Measurements from ENCODE around the gene LMBRD2. TPM values are rescaled to one million over a fixed set of nuclear protein-coding genes. Genes with fewer than 3 reads are reported as not detected.

Gene LMBRD2
- polyA plus RNA-seq, 1 of the 3 experiments (the other 2 are of a cell fraction): 1.6 TPM

DNA sequence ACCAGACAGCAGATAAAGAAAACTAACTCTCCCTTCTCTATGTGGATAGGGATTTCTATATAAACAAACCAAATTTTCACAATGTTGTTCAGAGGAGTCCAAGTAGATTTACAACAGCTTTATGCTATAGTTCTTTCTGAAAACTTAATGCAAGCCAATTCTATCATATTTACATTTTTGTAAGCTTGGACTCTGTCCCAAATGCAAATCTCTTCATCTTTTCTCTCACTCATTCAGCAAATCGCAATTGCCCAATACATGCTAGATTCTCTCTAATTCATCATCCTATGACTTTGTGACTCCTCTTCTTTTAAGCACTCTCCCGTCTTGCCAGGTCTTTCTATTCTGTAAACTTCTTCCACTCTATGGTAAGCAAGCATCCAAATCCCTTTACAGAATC is 45.9 kb downstream of the LMBRD2 start:
- no peak overlapping the region for H3K4me2 ChIP-seq
- ChIA-PET CTCF (interaction anchor here (1.1 kb wide), 1 partner anchor 12 kb away, joined by 3 read pairs; no protein-coding TSS in a partner anchor), POLR2A (no interaction called here)
- H3K9ac ChIP-seq: no peak overlapping the region
- no peaks in the 10 kb centered on the region for H3F3A ChIP-seq (replicated peaks; ENCODE audit: insufficient read depth)
- no peak for DNase-seq
- no peaks in the 10 kb centered on the region for H3K9me2 ChIP-seq
- H3K4me1 ChIP-seq (ENCODE audit: control insufficient read depth in 1 of 2, insufficient read depth in 2 of 2, low read depth in 1 of 2, low read length in 1 of 2): no peaks in the 10 kb centered on the region
- no peak overlapping the region for H3K27ac ChIP-seq (ENCODE audit: low read depth in 2 of 2, low read length in 1 of 2)
- no peak overlapping the region for H2AFZ ChIP-seq (ENCODE audit: low read depth)
- no peak overlapping the region for H3K4me3 ChIP-seq (ENCODE audit: low read depth in 2 of 2, low read length in 1 of 2)
- TF ChIP-seq FOSL2 (IDR thresholded peaks at IDR 0.05; ENCODE audit: borderline replicate concordance, low read depth): no peak
- no peak for TF ChIP-seq GATA2 (CRISPR knock-in tag; IDR thresholded peaks at IDR 0.05)
- no peak for TF ChIP-seq TEAD4 (IDR thresholded peaks at IDR 0.05; ENCODE audit: borderline replicate concordance, insufficient read depth)
- TF ChIP-seq, protein P1, sequence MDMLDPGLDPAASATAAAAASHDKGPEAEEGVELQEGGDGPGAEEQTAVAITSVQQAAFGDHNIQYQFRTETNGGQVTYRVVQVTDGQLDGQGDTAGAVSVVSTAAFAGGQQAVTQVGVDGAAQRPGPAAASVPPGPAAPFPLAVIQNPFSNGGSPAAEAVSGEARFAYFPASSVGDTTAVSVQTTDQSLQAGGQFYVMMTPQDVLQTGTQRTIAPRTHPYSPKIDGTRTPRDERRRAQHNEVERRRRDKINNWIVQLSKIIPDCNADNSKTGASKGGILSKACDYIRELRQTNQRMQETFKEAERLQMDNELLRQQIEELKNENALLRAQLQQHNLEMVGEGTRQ (IDR thresholded peaks at IDR 0.05; ENCODE audit: borderline replicate concordance, low read depth, low read length): no peak
- TF ChIP-seq JUND (IDR thresholded peaks at IDR 0.05): no peak
- no peak for TF ChIP-seq EP300 (IDR thresholded peaks at IDR 0.05; ENCODE audit: borderline replicate concordance in 1 of 2, low read depth in 1 of 2, low read length in 1 of 2)
- no peak for TF ChIP-seq IRF3 (IDR thresholded peaks at IDR 0.05; ENCODE audit: low read depth, low read length)
- TF ChIP-seq, protein P2, sequence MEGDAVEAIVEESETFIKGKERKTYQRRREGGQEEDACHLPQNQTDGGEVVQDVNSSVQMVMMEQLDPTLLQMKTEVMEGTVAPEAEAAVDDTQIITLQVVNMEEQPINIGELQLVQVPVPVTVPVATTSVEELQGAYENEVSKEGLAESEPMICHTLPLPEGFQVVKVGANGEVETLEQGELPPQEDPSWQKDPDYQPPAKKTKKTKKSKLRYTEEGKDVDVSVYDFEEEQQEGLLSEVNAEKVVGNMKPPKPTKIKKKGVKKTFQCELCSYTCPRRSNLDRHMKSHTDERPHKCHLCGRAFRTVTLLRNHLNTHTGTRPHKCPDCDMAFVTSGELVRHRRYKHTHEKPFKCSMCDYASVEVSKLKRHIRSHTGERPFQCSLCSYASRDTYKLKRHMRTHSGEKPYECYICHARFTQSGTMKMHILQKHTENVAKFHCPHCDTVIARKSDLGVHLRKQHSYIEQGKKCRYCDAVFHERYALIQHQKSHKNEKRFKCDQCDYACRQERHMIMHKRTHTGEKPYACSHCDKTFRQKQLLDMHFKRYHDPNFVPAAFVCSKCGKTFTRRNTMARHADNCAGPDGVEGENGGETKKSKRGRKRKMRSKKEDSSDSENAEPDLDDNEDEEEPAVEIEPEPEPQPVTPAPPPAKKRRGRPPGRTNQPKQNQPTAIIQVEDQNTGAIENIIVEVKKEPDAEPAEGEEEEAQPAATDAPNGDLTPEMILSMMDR (IDR thresholded peaks at IDR 0.05): no peak
- no peak for TF ChIP-seq FOXM1 (IDR thresholded peaks at IDR 0.05; ENCODE audit: low read depth)
- TF ChIP-seq, protein P3, sequence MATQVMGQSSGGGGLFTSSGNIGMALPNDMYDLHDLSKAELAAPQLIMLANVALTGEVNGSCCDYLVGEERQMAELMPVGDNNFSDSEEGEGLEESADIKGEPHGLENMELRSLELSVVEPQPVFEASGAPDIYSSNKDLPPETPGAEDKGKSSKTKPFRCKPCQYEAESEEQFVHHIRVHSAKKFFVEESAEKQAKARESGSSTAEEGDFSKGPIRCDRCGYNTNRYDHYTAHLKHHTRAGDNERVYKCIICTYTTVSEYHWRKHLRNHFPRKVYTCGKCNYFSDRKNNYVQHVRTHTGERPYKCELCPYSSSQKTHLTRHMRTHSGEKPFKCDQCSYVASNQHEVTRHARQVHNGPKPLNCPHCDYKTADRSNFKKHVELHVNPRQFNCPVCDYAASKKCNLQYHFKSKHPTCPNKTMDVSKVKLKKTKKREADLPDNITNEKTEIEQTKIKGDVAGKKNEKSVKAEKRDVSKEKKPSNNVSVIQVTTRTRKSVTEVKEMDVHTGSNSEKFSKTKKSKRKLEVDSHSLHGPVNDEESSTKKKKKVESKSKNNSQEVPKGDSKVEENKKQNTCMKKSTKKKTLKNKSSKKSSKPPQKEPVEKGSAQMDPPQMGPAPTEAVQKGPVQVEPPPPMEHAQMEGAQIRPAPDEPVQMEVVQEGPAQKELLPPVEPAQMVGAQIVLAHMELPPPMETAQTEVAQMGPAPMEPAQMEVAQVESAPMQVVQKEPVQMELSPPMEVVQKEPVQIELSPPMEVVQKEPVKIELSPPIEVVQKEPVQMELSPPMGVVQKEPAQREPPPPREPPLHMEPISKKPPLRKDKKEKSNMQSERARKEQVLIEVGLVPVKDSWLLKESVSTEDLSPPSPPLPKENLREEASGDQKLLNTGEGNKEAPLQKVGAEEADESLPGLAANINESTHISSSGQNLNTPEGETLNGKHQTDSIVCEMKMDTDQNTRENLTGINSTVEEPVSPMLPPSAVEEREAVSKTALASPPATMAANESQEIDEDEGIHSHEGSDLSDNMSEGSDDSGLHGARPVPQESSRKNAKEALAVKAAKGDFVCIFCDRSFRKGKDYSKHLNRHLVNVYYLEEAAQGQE (IDR thresholded peaks at IDR 0.05; ENCODE audit: low read depth, low read length): no peak
- no peak for TF ChIP-seq TAF1 (IDR thresholded peaks at IDR 0.05; ENCODE audit: borderline replicate concordance, low read depth, low read length)
- TF ChIP-seq FOXJ3 (CRISPR knock-in tag; IDR thresholded peaks at IDR 0.05): no peak
- no peak for TF ChIP-seq RAD21 (IDR thresholded peaks at IDR 0.05; ENCODE audit: low read length)
- TF ChIP-seq EZH2phosphoT487 (IDR thresholded peaks at IDR 0.05; ENCODE audit: borderline replicate concordance, low read depth): no peak
- no peak for TF ChIP-seq MAX (IDR thresholded peaks at IDR 0.05; ENCODE audit: low read depth)
- TF ChIP-seq ELF1 (IDR thresholded peaks at IDR 0.05): no peak
- peaks cover 29 to 42% of the 10 kb centered on the region in 2 experiments for H3K36me3 ChIP-seq (replicated peaks in 1 of 2; ENCODE audit: control insufficient read depth in 1 of 2, insufficient read depth in 2 of 2, low read length in 1 of 2)
- no peaks in the 10 kb centered on the region for H3K9me3 ChIP-seq
- no peaks in the 10 kb centered on the region for H3K79me2 ChIP-seq (ENCODE audit: insufficient read depth)
- WGBS (ENCODE audit: low lambda C conversion rate): 87% methylated on average over 2 of the region's 2 CpGs
- H3K27me3 ChIP-seq (ENCODE audit: insufficient read depth): no peaks in the 10 kb centered on the region
- H4K20me1 ChIP-seq (ENCODE audit: insufficient read depth): no peaks in the 10 kb centered on the region

All from SK-N-SH (cell line).